ENCODE data around the gene GCN1.

DNA sequence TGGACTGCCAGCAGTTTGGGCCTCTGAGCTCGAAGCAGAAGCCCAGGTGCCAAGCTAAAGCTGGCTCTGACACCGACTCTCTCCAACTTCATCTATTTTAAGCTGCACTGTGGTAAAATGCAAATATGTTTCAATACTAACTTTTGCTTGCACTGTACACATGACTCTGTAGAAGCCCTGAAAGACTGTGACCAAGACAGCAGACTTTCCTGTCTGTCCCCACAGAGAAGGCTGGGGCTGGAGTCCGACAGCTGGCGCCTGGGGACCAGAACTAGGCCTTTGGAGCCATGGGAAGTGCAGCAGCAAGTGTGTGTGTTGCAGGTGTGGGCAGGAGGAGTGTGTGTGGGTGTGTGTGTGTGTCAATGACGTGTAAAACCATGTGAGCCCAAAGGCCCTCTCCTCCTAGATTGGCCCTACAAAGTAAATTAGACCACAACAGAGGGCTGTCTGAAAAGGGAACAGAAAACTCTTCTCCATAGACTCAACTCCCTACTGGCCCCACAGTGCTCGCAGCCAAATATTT, 61.6 kb downstream of the GCN1 start:
- TF ChIP-seq, protein P1, sequence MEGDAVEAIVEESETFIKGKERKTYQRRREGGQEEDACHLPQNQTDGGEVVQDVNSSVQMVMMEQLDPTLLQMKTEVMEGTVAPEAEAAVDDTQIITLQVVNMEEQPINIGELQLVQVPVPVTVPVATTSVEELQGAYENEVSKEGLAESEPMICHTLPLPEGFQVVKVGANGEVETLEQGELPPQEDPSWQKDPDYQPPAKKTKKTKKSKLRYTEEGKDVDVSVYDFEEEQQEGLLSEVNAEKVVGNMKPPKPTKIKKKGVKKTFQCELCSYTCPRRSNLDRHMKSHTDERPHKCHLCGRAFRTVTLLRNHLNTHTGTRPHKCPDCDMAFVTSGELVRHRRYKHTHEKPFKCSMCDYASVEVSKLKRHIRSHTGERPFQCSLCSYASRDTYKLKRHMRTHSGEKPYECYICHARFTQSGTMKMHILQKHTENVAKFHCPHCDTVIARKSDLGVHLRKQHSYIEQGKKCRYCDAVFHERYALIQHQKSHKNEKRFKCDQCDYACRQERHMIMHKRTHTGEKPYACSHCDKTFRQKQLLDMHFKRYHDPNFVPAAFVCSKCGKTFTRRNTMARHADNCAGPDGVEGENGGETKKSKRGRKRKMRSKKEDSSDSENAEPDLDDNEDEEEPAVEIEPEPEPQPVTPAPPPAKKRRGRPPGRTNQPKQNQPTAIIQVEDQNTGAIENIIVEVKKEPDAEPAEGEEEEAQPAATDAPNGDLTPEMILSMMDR (conservative IDR thresholded peaks at IDR 0.05) = no peak
- no peak for TF ChIP-seq EZH2 (IDR thresholded peaks at IDR 0.05; ENCODE audit: low read depth)

Measured in PC-9 (cell line).